ENCODE data around the gene DMRTB1. TPM values are rescaled to one million over a fixed set of nuclear protein-coding genes. Genes with fewer than 3 reads are reported as not detected.

The DMRTB1 gene
- total and polyA plus RNA-seq, 3 donors from 2014 or later: 44.5 to 107 (median 51.8) TPM

DNA sequence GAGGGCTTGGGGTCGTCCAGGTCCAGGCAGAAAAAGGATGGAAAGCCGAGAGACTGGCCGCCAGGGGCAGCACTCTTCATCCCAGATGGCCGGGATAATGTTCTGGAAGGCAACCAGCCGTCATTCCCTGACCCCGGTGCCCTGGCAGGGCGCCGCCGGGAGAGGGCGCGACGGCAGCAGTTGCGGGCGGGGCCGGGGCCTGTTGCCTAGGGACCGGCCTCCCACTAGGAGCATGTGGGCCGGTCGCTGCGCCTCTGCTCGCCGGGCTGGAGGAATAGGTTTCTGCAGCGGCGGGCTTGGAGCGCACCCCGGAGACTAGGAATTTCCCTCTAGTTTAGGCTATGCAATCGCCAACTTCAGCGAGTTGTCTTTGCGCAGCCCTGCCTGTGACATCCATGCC, 11.0 kb downstream of the DMRTB1 start:
- intact Hi-C loops (cut with DNase I; ENCODE audit: low total_unique reads): no loop called here
- peaks cover 4% of the 10 kb centered on the region for H3K4me1 ChIP-seq

DNA sequence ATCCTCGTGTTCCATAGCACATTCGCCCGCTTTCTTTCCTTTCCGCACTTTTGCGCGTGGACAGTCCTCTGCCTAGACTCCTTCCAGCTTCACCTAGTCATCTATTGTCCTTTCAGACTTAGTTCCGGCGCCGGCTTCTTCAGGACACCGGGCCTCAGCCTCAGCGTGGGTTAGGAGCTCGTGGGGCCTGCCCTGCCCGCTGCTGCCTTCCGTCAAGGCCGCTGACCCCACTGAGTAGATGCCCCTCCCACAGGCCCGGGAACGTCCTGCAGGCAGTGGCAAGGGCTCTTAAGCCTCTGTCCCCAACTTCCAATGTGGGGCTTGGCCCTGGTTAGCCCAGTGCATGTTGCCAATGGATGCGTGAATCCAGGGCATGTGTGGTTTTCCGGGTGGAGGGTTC, 11.4 kb downstream of the DMRTB1 start:
- intact Hi-C loops (cut with DNase I; ENCODE audit: low total_unique reads): no loop called here
- Histone ChIP-seq H3K27me3 (no peaks in the 10 kb centered on the region), H3K9me3 (no peaks in the 10 kb centered on the region), H3K27ac (no peak overlapping the region), H3K4me1 (peaks cover 4% of the 10 kb centered on the region), H3K36me3 (ENCODE audit: low read depth, missing control alignments) (no peaks in the 10 kb centered on the region), H3K4me3 (peak overlapping the region in 1 of 2 donors; percentile 41)
- TF ChIP-seq, protein P1, sequence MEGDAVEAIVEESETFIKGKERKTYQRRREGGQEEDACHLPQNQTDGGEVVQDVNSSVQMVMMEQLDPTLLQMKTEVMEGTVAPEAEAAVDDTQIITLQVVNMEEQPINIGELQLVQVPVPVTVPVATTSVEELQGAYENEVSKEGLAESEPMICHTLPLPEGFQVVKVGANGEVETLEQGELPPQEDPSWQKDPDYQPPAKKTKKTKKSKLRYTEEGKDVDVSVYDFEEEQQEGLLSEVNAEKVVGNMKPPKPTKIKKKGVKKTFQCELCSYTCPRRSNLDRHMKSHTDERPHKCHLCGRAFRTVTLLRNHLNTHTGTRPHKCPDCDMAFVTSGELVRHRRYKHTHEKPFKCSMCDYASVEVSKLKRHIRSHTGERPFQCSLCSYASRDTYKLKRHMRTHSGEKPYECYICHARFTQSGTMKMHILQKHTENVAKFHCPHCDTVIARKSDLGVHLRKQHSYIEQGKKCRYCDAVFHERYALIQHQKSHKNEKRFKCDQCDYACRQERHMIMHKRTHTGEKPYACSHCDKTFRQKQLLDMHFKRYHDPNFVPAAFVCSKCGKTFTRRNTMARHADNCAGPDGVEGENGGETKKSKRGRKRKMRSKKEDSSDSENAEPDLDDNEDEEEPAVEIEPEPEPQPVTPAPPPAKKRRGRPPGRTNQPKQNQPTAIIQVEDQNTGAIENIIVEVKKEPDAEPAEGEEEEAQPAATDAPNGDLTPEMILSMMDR (IDR thresholded peaks at IDR 0.05): no peak
- TF ChIP-seq POLR2A (IDR thresholded peaks at IDR 0.05): no peak
- WGBS, 2 donors: 38 to 58% methylated on average over 19 of the region's 19 CpGs
- no peak for DNase-seq

More for the DNA sequence above, 11.0 kb downstream of the DMRTB1 start:
- Histone ChIP-seq H3K36me3 (ENCODE audit: low read depth, missing control alignments) (no peaks in the 10 kb centered on the region), H3K4me3 (peak overlapping the region in 1 of 2 donors; percentile 41), H3K9me3 (no peaks in the 10 kb centered on the region), H3K27ac (no peak overlapping the region), H3K27me3 (no peaks in the 10 kb centered on the region)
- DNase-seq: peak; percentile 90
- 7 to 11% methylated on average over 10 to 22 of the region's 28 CpGs for WGBS, 2 donors
- no peak for TF ChIP-seq POLR2A (IDR thresholded peaks at IDR 0.05)
- TF ChIP-seq, protein P1 (IDR thresholded peaks at IDR 0.05): peak; percentile 62 to 79 (median 71)

DNA sequence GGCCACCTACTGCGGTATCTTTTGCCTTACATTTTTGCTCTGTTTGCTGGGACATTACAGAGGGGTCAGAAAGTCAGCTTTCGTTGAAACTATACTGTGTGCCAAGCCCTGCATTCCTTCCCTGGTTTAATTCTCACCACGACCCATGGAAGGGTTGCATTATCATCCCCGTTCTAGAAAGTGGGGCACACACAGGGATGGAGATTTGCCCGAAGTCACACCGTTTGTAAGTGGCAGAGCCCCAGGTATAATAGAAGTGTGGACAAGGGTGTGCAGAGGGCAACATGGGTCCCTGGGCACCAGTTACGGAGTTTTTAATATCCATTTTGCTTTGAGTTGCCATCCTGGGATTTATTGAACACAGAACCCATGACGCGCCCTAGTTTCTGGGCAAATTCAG, 11.8 kb downstream of the DMRTB1 start:
- TF ChIP-seq, protein P1 (IDR thresholded peaks at IDR 0.05): no peak
- no peak for TF ChIP-seq POLR2A (IDR thresholded peaks at IDR 0.05)
- H3K4me1 ChIP-seq: peaks cover 4% of the 10 kb centered on the region
- intact Hi-C loops (cut with DNase I; ENCODE audit: low total_unique reads): no loop called here
- no peak overlapping the region for H3K27ac ChIP-seq
- H3K9me3 ChIP-seq: no peaks in the 10 kb centered on the region
- no peak for DNase-seq
- 91 to 96% methylated on average over 6 to 9 of the region's 9 CpGs for WGBS, 2 donors
- H3K27me3 ChIP-seq: no peaks in the 10 kb centered on the region
- no peak overlapping the region for H3K4me3 ChIP-seq
- no peaks in the 10 kb centered on the region for H3K36me3 ChIP-seq (ENCODE audit: low read depth, missing control alignments)

DNA sequence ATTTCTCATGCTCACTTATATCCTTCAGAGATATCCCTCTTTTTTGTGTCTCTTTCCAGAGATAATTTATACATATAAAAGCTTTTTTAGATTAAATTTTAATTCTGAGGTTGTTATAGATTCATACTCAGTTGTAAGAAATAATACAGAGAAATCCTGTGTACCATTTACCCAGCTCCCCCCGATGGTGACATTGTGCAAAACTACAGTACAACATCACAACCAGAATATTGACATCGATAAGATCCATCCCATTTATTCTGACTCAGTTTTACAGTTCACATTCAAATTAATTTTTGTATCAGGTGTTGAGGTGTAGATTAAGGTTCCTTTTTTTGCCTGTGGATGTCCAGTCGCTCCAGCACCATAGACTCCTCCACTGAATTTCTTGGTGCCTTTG, 14.3 kb downstream of the DMRTB1 start:
- Histone ChIP-seq H3K9me3 (no peaks in the 10 kb centered on the region), H3K27me3 (no peaks in the 10 kb centered on the region), H3K36me3 (ENCODE audit: low read depth, missing control alignments) (no peaks in the 10 kb centered on the region), H3K27ac (no peak overlapping the region), H3K4me3 (no peak overlapping the region), H3K4me1 (peaks cover 4% of the 10 kb centered on the region)
- WGBS, 2 donors: 92 to 93% methylated on average over 3 of the region's 3 CpGs
- intact Hi-C loops (cut with DNase I; ENCODE audit: low total_unique reads): no loop called here
- no peak for TF ChIP-seq POLR2A (IDR thresholded peaks at IDR 0.05)
- TF ChIP-seq, protein P1 (IDR thresholded peaks at IDR 0.05): peak in 1 of 3 experiments; percentile 12
- DNase-seq: no peak

DNA sequence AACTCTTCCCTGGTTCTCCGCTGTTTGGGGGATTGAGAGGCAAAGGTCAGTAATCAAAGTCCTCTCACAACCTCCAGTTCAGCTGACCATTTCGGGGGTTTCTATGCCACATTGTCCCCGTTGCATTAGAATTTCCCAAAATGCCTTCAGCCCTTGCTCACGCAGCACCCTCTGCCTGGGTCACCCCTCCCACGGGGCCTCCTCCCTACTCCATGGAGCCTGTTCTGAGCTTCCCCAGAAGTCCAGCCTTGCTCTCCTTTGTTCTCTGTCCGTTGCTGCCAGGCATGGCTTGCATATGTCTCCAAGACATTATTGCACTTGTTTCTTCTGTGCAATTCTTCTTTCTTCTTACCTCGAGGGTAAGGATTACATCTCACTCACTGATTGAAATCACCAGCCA, 16.5 kb downstream of the DMRTB1 start:
- no peaks in the 10 kb centered on the region for H3K36me3 ChIP-seq (ENCODE audit: low read depth, missing control alignments)
- no peak overlapping the region for H3K27ac ChIP-seq
- DNase-seq: no peak
- no peaks in the 10 kb centered on the region for H3K27me3 ChIP-seq
- no peaks in the 10 kb centered on the region for H3K4me1 ChIP-seq
- TF ChIP-seq POLR2A (IDR thresholded peaks at IDR 0.05): no peak
- TF ChIP-seq, protein P1 (IDR thresholded peaks at IDR 0.05): no peak
- intact Hi-C loops (cut with DNase I; ENCODE audit: low total_unique reads): no loop called here
- H3K9me3 ChIP-seq: no peaks in the 10 kb centered on the region
- WGBS, 2 donors: 78 to 85% methylated on average over 7 of the region's 7 CpGs
- H3K4me3 ChIP-seq: no peak overlapping the region

Measured in testis (tissue), 3 donors.